AG10803 (cell line): ENCODE results near the gene CPA5.

ENCODE experiments used
- DNase-seq: peaks from one replicate; pipeline ENCODE4 v3.0.0; 2010; ENCODE audit warnings: low read depth
- H3K4me3 ChIP-seq: 2 replicates; pipeline ENCODE4 v1.5.1; 2011; ENCODE audit warnings: mild to moderate bottlenecking, low read length, control low read depth
- TF ChIP-seq, protein P1 (sequence below): conservative IDR thresholded peaks from 2 replicates; pipeline ENCODE4 v1.5.1; 2011; ENCODE audit warnings: mild to moderate bottlenecking, low read length, control low read depth, inconsistent platforms

The CPA5 gene

DNA sequence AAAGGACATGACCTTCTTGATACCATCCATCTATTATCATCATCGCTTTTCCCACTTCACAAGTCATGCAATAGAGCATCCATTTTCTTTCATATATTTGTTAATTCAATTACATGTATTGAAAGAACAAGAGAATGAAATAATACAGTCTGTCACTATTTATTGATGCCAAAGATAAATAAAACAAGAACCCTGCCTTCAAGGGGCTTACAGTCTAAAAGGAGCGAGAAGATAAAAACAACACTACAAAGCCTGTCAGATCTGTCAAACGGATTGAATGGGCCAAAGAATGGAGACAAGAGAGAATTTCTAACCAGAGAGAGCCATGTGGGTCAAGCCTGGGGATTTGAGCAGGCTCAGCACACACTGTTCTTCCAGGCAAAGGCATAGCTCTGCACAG lies 15.9 kb downstream of the CPA5 start:
- H3K4me3 ChIP-seq: no peak overlapping the region
- no peak for DNase-seq
- TF ChIP-seq, protein P1, sequence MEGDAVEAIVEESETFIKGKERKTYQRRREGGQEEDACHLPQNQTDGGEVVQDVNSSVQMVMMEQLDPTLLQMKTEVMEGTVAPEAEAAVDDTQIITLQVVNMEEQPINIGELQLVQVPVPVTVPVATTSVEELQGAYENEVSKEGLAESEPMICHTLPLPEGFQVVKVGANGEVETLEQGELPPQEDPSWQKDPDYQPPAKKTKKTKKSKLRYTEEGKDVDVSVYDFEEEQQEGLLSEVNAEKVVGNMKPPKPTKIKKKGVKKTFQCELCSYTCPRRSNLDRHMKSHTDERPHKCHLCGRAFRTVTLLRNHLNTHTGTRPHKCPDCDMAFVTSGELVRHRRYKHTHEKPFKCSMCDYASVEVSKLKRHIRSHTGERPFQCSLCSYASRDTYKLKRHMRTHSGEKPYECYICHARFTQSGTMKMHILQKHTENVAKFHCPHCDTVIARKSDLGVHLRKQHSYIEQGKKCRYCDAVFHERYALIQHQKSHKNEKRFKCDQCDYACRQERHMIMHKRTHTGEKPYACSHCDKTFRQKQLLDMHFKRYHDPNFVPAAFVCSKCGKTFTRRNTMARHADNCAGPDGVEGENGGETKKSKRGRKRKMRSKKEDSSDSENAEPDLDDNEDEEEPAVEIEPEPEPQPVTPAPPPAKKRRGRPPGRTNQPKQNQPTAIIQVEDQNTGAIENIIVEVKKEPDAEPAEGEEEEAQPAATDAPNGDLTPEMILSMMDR: no peak

DNA sequence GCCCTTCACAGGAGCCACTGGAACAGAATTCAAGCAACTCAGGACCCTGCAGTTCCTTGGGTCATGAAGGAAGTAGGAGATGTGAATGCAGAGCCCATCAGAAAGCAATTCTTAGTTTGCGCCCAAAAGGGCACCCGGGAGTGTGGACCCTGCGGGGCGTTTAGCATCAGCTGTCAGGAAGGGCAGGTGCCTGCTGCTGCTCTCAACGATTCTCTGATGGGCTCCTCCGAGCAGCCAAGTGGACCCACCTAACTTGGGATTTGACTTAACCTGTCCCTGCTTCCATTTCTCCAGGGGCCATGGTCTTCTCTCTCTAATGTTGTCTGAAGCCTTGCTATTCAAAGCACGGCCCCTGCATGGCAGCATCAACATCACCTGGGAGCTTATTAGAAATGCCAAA lies 17.1 kb downstream of the CPA5 start:
- TF ChIP-seq, protein P1: no peak
- no peak overlapping the region for H3K4me3 ChIP-seq
- no peak for DNase-seq

DNA sequence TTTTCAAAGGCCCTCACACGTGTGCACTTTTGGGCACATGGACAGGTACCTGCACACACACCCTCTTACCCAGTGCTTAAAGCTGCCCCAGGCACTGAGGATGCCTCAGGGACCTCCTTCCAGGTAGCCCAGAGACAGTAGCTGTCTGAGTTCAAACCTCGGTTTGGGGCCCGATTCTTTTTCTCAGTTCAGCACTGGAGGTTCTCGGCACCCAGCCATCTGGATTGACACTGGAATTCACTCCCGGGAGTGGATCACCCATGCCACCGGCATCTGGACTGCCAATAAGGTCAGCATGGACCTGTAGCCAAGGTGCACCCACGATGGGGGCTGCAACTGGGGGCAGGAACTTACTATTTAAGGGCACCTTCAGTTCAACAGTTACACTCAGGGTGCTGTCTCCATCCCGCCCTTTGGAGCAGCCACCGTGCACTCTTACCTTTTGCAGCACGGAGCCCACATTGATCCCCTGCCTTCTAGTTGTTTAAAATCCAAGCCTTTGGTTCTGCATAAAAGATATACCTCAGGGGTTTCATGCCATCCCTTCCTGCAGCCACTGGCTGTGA lies 17.7 kb downstream of the CPA5 start:
- TF ChIP-seq, protein P1: no peak
- H3K4me3 ChIP-seq: no peak overlapping the region
- no peak for DNase-seq

DNA sequence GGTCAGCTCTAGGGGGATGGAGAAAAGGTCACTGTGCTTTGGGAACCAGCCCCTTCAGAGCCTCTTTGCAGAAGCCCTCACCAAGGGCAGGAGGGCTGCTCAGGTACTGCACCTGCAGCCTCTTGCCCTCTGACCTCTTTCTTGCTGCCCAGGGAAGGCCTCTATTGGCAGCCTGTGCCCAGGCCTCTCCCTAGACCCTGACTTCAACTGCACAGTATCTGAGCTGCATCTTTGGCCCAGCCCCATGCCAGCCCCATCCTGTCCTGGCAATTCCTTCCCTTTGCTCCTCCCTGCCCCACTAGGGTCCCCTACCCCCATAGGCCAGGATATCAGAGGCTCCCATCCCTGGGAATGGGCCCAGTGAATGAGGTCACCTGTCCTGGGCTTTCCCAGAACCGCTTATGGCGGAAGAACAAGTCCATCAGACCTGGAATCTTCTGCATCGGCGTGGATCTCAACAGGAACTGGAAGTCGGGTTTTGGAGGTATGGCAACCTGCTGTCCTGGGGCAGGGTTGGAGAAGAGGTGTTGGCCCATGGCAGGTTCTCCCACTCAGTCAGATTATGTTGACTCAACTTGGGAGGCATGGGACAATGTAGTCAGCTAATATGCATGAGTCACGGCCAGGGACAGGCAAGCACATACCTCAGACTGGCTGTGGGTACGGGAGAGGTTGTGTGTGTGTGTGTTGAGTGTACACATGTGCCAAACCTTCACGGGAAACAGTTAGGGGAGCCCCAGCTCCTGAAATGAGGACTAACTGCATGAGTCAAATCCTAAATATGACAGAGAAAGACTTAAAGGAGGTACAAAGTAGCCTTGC lies 18.6 kb downstream of the CPA5 start:
- TF ChIP-seq, protein P1: peak; percentile 9
- peak; percentile 99 for DNase-seq
- H3K4me3 ChIP-seq: no peak overlapping the region

DNA sequence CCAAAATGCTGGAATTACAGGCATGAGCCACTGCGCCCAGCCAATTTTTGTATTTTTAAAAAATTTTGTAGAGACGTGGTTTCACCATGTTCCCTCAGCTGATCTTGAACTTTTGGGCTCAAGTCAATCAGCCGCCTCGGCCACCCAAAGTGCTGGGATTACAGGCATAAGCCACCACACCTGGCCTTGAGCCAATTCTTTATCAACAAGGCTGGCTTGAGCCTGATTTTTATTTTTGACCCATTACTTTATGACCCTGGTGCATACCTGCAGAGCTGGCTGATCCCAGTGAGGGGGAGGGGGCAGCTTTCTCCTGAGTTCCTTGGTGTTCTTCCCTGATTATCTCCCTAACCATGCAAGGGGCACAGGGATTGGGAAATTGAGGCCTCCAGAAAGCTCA lies 19.8 kb downstream of the CPA5 start:
- DNase-seq: no peak
- TF ChIP-seq, protein P1: no peak
- no peak overlapping the region for H3K4me3 ChIP-seq

DNA sequence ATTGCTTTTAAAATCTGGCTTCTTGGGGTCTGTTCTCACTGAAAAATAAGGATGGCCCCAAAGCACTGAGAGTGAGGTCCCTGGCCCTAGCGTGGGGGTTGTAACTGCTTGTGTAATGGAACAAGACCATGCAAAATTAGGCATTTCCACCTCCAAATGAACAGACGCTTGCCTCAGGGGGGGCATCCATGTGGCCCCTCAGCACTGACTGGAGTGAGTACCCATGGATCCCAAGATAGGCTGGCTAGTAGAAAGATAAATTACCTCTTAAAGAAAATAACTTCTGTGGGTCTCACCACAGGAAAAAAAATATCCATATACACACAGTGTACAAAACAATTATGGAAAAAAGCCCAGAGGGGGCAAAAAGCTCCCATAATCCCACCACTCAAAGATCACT lies 20.5 kb downstream of the CPA5 start:
- DNase-seq: no peak
- H3K4me3 ChIP-seq: no peak overlapping the region
- TF ChIP-seq, protein P1: no peak
